ENCODE data around the gene TFF1.

The TFF1 gene

GRCh38 chr21:42340187-42341050 lies 25.9 kb downstream of the TFF1 start:
- no peak for DNase-seq

GRCh38 chr21:42338729-42339715 lies 27.3 kb downstream of the TFF1 start:
- DNase-seq, result no peak

- peak; percentile 81 for DNase-seq
Measured at GRCh38 chr21:42337830-42338728, 28.3 kb downstream of the TFF1 start.

- DNase-seq, result no peak
Measured at GRCh38 chr21:42337276-42337675, 29.1 kb downstream of the TFF1 start.

- DNase-seq, result no peak
Measured at GRCh38 chr21:42336054-42336453, 30.3 kb downstream of the TFF1 start.

GRCh38 chr21:42332557-42333317 lies 33.6 kb downstream of the TFF1 start:
- DNase-seq, result no peak

GRCh38 chr21:42331660-42332059 lies 34.7 kb downstream of the TFF1 start:
- no peak for DNase-seq

GRCh38 chr21:42330380-42331371 lies 35.7 kb downstream of the TFF1 start:
- no peak for DNase-seq

GRCh38 chr21:42324896-42325295 lies 41.4 kb downstream of the TFF1 start:
- no peak for DNase-seq

- no peak for DNase-seq
Measured at GRCh38 chr21:42321845-42322244, 44.5 kb downstream of the TFF1 start.

- DNase-seq, result no peak
Measured at GRCh38 chr21:42321231-42321630, 45.1 kb downstream of the TFF1 start.

- no peak for DNase-seq
Measured at GRCh38 chr21:42320791-42321190, 45.5 kb downstream of the TFF1 start.

- DNase-seq, result no peak
Measured at GRCh38 chr21:42319851-42320572, 46.3 kb downstream of the TFF1 start.

GRCh38 chr21:42319376-42319775 lies 47.0 kb downstream of the TFF1 start:
- no peak for DNase-seq

GRCh38 chr21:42317826-42318746 lies 48.2 kb downstream of the TFF1 start:
- DNase-seq, result no peak

GRCh38 chr21:42317341-42317741 lies 49.0 kb downstream of the TFF1 start:
- no peak for DNase-seq

GRCh38 chr21:42316891-42317290 lies 49.4 kb downstream of the TFF1 start:
- no peak for DNase-seq

- no peak for DNase-seq
Measured at GRCh38 chr21:42315296-42315891, 50.9 kb downstream of the TFF1 start, which contains the start of gene TFF3. TFF3 (minus strand) TSS chr21:42315409; CDS start chr21:42315374, 35 bp downstream.

Data from CD4-positive, alpha-beta T cell treated with Interleukin-15 for 1 hour (primary cell).